SK-N-SH (cell line): Measurements from ENCODE around the gene IGSF9. TPM values are rescaled to one million over a fixed set of nuclear protein-coding genes. Genes with fewer than 3 reads are reported as not detected.

Source experiments
- CTCF ChIA-PET: fragments of 300-600, 350-600 bp; formaldehyde crosslinking; extraction: SDS; loops from one replicate; lab custom pipeline; 2021; lab: Yijun Ruan, JAX
- POLR2A ChIA-PET: fragments of 350-600 bp; sonication (Branson Sonifier 250); formaldehyde crosslinking; extraction: SDS; loops from one replicate; lab custom pipeline; 2020; ENCODE audit warnings: antibody characterized with exemption, inconsistent platforms; lab: Yijun Ruan, JAX
- DNase-seq: peaks from one replicate; pipeline ENCODE4 v3.0.0; 2012
- H2AFZ ChIP-seq: fragments of 200-600 bp; sonication (generic); 2 replicates; pipeline ENCODE4 v1.8.1; 2016; ENCODE audit warnings: antibody characterized with exemption, mild to moderate bottlenecking, low read depth
- H3F3A ChIP-seq: fragments of 200-600 bp; sonication (generic); replicated peaks from 2 replicates; pipeline ENCODE3; 2016; ENCODE audit warnings: antibody characterized with exemption, mild to moderate bottlenecking; ENCODE audit not compliant: insufficient read depth
- H3K27ac ChIP-seq, 2 experiments: fragments of 200-500 bp in 1 of 2; fragments of 200-600 bp in 1 of 2; sonication (Bioruptor generic) in 1 of 2; sonication (generic), shearing (Covaris generic) in 1 of 2; 2 replicates each; pipeline versions ENCODE4 v1.5.1 to v1.6.1; 2014 to 2016; ENCODE audit warnings: low read depth in 2 of 2, inconsistent platforms in 1 of 2, low read length in 1 of 2, mild to moderate bottlenecking in 1 of 2, mixed read lengths in 1 of 2
- H3K27me3 ChIP-seq: fragments of 200-600 bp; sonication (generic), shearing (Covaris generic); 2 replicates; pipeline ENCODE4 v1.6.1; 2016; ENCODE audit warnings: mixed run types; ENCODE audit not compliant: insufficient read depth
- H3K36me3 ChIP-seq, 2 experiments: fragments of 200-500 bp in 1 of 2; fragments of 200-600 bp in 1 of 2; sonication (Bioruptor generic) in 1 of 2; sonication (generic) in 1 of 2; replicated peaks in 1 of 2; 2 replicates each; pipeline versions ENCODE3 to v1.5.1; 2014 to 2016; ENCODE audit warnings: low read length in 1 of 2, mild to moderate bottlenecking in 1 of 2; ENCODE audit not compliant: insufficient read depth in 2 of 2, control insufficient read depth in 1 of 2
- H3K4me1 ChIP-seq, 2 experiments: fragments of 200-500 bp in 1 of 2; fragments of 200-600 bp in 1 of 2; sonication (Bioruptor generic) in 1 of 2; sonication (generic), shearing (Covaris generic) in 1 of 2; 2 replicates each; pipeline versions ENCODE4 v1.5.1 to v1.6.1; 2014 to 2016; ENCODE audit warnings: low read depth in 1 of 2, low read length in 1 of 2, mixed run types in 1 of 2; ENCODE audit not compliant: insufficient read depth in 2 of 2, control insufficient read depth in 1 of 2
- H3K4me2 ChIP-seq: fragments of 200-600 bp; sonication (generic), shearing (Covaris generic); 2 replicates; pipeline ENCODE4 v1.6.1; 2017; ENCODE audit warnings: mixed run types
- H3K4me3 ChIP-seq, 2 experiments: fragments of 200-500 bp in 1 of 2; fragments of 200-600 bp in 1 of 2; sonication (Bioruptor generic) in 1 of 2; sonication (generic), shearing (Covaris generic) in 1 of 2; 2 replicates each; pipeline versions ENCODE4 v1.5.1 to v1.8.1; 2014 to 2016; ENCODE audit warnings: low read depth in 2 of 2, inconsistent platforms in 1 of 2, low read length in 1 of 2, mild to moderate bottlenecking in 1 of 2, mixed read lengths in 1 of 2, moderate library complexity in 1 of 2
- H3K79me2 ChIP-seq: fragments of 200-600 bp; sonication (generic); 2 replicates; pipeline ENCODE4 v1.8.1; 2017; ENCODE audit warnings: mild to moderate bottlenecking; ENCODE audit not compliant: insufficient read depth
- H3K9ac ChIP-seq: fragments of 200-600 bp; sonication (generic); 2 replicates; pipeline ENCODE4 v1.6.1; 2017; ENCODE audit warnings: mixed run types
- H3K9me2 ChIP-seq: fragments of 200-600 bp; sonication (generic); 2 replicates; pipeline ENCODE4 v1.6.1; 2017; ENCODE audit warnings: mixed run types
- H3K9me3 ChIP-seq: fragments of 200-600 bp; sonication (generic); 2 replicates; pipeline ENCODE4 v1.6.1; 2017; ENCODE audit warnings: mixed run types, mild to moderate bottlenecking, moderate library complexity
- H4K20me1 ChIP-seq: fragments of 200-600 bp; sonication (generic); 2 replicates; pipeline ENCODE4 v1.6.1; 2017; ENCODE audit warnings: mild to moderate bottlenecking, mixed run types; ENCODE audit not compliant: insufficient read depth
- GABPA ChIP-seq: IDR thresholded peaks from 2 replicates; pipeline ENCODE4 v1.4.0; 2012; ENCODE audit warnings: low read depth, mild to moderate bottlenecking
- GATA2 ChIP-seq: sonication (generic); formaldehyde crosslinking; IDR thresholded peaks from 2 replicates; pipeline ENCODE4 v1.5.0; 2020; ENCODE audit warnings: mild to moderate bottlenecking, missing genetic modification reagents
- MEF2A ChIP-seq: IDR thresholded peaks from 2 replicates; pipeline ENCODE4 v1.4.0; 2012; ENCODE audit warnings: low read depth, borderline replicate concordance
- NFIC ChIP-seq: IDR thresholded peaks from 2 replicates; pipeline ENCODE4 v1.4.0; 2012; ENCODE audit warnings: borderline replicate concordance
- POLR2AphosphoS5 ChIP-seq: IDR thresholded peaks from 2 replicates; pipeline ENCODE4 v1.6.1; 2012; ENCODE audit warnings: low read depth, low read length
- RAD21 ChIP-seq: IDR thresholded peaks from 2 replicates; pipeline ENCODE4 v1.6.1; 2012; ENCODE audit warnings: mild to moderate bottlenecking, low read length
- RCOR1 ChIP-seq: fragments of 150-350 bp; IDR thresholded peaks from 2 replicates; pipeline ENCODE4 v1.6.1; 2017; ENCODE audit warnings: antibody characterized with exemption, low read length
- WGBS: methylation state at CpG from one replicate; pipeline ENCODE4 v1.1.6; 2017; ENCODE audit warnings: low lambda C conversion rate; 5-methylcytosine and 5-hydroxymethylcytosine counted together
- polyA plus RNA-seq, 3 experiments: library from polyadenylated mRNA; depleted of rRNA; stranded (reverse); fragments of >200 nt; gene quantifications; 2 replicates each; pipeline ENCODE4 v1.2.3, GENCODE V29; 2012
- TF ChIP-seq, protein P1 (sequence below): IDR thresholded peaks from 2 replicates; pipeline ENCODE4 v1.4.0; 2012; ENCODE audit warnings: low read depth
- TF ChIP-seq, protein P2 (sequence below): IDR thresholded peaks from 2 replicates; pipeline ENCODE4; 2012
- TF ChIP-seq, protein P3 (sequence below): IDR thresholded peaks from 2 replicates; pipeline ENCODE4 v1.4.0; 2012; ENCODE audit warnings: low read depth, borderline replicate concordance
- TF ChIP-seq, protein P4 (sequence below): IDR thresholded peaks from 2 replicates; pipeline ENCODE4 v1.6.1; 2012; ENCODE audit warnings: mild to moderate bottlenecking, low read depth, low read length, moderate library complexity
- TF ChIP-seq, protein P5 (sequence below): IDR thresholded peaks from 2 replicates; pipeline ENCODE4 v1.4.0; 2012; ENCODE audit warnings: low read depth, borderline replicate concordance

Gene IGSF9
- polyA plus RNA-seq, 1 of the 3 experiments (the other 2 are of a cell fraction) = 2.4 TPM

DNA sequence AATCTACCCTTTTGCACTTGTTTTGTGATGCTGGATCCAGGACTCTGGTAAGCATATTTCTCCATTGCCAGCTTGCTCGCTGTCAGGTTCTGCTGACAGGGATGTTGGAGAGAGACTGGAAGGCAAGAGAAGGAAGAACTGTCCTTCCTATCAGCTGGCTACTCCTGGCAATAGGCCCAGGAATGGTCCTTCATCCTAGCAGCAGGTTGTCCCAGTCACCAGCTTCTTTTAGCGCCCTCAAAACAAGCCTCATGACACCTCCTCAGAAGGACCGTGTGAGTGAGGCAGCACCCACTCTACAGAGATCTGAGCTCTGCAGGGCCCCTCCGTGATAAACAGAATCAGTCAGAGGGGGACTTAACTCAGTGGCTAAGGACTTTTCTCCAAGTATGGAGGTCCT is 41.8 kb upstream of the IGSF9 start:
- 41% methylated on average over 3 of the region's 4 CpGs for WGBS
- no peak overlapping the region for H2AFZ ChIP-seq
- no peak overlapping the region for H3K9ac ChIP-seq
- no peak for TF ChIP-seq RAD21
- TF ChIP-seq MEF2A = no peak
- TF ChIP-seq, protein P1, sequence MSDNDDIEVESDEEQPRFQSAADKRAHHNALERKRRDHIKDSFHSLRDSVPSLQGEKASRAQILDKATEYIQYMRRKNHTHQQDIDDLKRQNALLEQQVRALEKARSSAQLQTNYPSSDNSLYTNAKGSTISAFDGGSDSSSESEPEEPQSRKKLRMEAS = no peak
- TF ChIP-seq, protein P2, sequence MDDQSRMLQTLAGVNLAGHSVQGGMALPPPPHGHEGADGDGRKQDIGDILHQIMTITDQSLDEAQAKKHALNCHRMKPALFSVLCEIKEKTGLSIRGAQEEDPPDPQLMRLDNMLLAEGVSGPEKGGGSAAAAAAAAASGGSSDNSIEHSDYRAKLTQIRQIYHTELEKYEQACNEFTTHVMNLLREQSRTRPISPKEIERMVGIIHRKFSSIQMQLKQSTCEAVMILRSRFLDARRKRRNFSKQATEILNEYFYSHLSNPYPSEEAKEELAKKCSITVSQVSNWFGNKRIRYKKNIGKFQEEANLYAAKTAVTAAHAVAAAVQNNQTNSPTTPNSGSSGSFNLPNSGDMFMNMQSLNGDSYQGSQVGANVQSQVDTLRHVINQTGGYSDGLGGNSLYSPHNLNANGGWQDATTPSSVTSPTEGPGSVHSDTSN = no peak
- TF ChIP-seq POLR2AphosphoS5 = no peak
- TF ChIP-seq, protein P3, sequence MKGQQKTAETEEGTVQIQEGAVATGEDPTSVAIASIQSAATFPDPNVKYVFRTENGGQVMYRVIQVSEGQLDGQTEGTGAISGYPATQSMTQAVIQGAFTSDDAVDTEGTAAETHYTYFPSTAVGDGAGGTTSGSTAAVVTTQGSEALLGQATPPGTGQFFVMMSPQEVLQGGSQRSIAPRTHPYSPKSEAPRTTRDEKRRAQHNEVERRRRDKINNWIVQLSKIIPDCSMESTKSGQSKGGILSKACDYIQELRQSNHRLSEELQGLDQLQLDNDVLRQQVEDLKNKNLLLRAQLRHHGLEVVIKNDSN = no peak
- TF ChIP-seq, protein P4, sequence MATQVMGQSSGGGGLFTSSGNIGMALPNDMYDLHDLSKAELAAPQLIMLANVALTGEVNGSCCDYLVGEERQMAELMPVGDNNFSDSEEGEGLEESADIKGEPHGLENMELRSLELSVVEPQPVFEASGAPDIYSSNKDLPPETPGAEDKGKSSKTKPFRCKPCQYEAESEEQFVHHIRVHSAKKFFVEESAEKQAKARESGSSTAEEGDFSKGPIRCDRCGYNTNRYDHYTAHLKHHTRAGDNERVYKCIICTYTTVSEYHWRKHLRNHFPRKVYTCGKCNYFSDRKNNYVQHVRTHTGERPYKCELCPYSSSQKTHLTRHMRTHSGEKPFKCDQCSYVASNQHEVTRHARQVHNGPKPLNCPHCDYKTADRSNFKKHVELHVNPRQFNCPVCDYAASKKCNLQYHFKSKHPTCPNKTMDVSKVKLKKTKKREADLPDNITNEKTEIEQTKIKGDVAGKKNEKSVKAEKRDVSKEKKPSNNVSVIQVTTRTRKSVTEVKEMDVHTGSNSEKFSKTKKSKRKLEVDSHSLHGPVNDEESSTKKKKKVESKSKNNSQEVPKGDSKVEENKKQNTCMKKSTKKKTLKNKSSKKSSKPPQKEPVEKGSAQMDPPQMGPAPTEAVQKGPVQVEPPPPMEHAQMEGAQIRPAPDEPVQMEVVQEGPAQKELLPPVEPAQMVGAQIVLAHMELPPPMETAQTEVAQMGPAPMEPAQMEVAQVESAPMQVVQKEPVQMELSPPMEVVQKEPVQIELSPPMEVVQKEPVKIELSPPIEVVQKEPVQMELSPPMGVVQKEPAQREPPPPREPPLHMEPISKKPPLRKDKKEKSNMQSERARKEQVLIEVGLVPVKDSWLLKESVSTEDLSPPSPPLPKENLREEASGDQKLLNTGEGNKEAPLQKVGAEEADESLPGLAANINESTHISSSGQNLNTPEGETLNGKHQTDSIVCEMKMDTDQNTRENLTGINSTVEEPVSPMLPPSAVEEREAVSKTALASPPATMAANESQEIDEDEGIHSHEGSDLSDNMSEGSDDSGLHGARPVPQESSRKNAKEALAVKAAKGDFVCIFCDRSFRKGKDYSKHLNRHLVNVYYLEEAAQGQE = no peak
- no peak for TF ChIP-seq NFIC
- TF ChIP-seq RCOR1 = no peak
- no peak for TF ChIP-seq GABPA
- TF ChIP-seq, protein P5, sequence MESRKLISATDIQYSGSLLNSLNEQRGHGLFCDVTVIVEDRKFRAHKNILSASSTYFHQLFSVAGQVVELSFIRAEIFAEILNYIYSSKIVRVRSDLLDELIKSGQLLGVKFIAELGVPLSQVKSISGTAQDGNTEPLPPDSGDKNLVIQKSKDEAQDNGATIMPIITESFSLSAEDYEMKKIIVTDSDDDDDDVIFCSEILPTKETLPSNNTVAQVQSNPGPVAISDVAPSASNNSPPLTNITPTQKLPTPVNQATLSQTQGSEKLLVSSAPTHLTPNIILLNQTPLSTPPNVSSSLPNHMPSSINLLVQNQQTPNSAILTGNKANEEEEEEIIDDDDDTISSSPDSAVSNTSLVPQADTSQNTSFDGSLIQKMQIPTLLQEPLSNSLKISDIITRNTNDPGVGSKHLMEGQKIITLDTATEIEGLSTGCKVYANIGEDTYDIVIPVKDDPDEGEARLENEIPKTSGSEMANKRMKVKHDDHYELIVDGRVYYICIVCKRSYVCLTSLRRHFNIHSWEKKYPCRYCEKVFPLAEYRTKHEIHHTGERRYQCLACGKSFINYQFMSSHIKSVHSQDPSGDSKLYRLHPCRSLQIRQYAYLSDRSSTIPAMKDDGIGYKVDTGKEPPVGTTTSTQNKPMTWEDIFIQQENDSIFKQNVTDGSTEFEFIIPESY = no peak
- TF ChIP-seq GATA2 (CRISPR knock-in tag) = no peak
- H3K27ac ChIP-seq = no peak overlapping the region
- no peaks in the 10 kb centered on the region for H3K36me3 ChIP-seq
- no peak overlapping the region for H3K4me3 ChIP-seq
- H3K79me2 ChIP-seq = no peaks in the 10 kb centered on the region
- H3K9me2 ChIP-seq = no peaks in the 10 kb centered on the region
- POLR2A ChIA-PET = no interaction called here
- H3K4me1 ChIP-seq = no peaks in the 10 kb centered on the region
- DNase-seq = no peak
- no peaks in the 10 kb centered on the region for H3K9me3 ChIP-seq
- CTCF ChIA-PET = interaction anchor here (0.7 to 1.1 kb wide), 3 partner anchors 10 to 19 kb away, joined by 3 to 4 read pairs (median 3); no protein-coding TSS in a partner anchor
- H3K27me3 ChIP-seq = peaks cover 7% of the 10 kb centered on the region; the same call in 1 of the 2 replicates
- no peaks in the 10 kb centered on the region for H4K20me1 ChIP-seq
- peaks cover 7% of the 10 kb centered on the region for H3F3A ChIP-seq
- no peak overlapping the region for H3K4me2 ChIP-seq
